Measurements from ENCODE around the gene ATP13A3.

- TF ChIP-seq GATA2 (IDR thresholded peaks at IDR 0.05; ENCODE audit: low read depth, low read length) (no peak), GATA3 (IDR thresholded peaks at IDR 0.05; ENCODE audit: low read depth, low read length) (no peak)
These were observed 90.3 kb downstream of the ATP13A3 start for GRCh38 chr3:194396539-194396858.

Data from SH-SY5Y (cell line).